ENCODE data around the gene ABHD11. TPM values are rescaled to one million over a fixed set of nuclear protein-coding genes. Genes with fewer than 3 reads are reported as not detected.
A peak's percentile ranks its signal among the peaks of the same experiment; 100 is the strongest.

ABHD11 gene
- total and polyA plus RNA-seq, 2 donors (not counting 1 experiment from before 2014, with no cell fraction given) = 6.5 to 7.1 TPM

- Histone ChIP-seq H3K9me3 (ENCODE audit: control insufficient read depth, insufficient read depth, low read depth, low read length) (no peaks in the 10 kb centered on the region), H2AFZ (ENCODE audit: low read length) (peak overlapping the region; percentile 83), H3K27me3 (ENCODE audit: control insufficient read depth, insufficient read depth, low read length) (no peaks in the 10 kb centered on the region), H3K9ac (ENCODE audit: insufficient read depth, low read length) (peak overlapping the region; percentile 74), H4K20me1 (ENCODE audit: control insufficient read depth, extremely low read depth, insufficient read depth, low read length) (no peaks in the 10 kb centered on the region), H3K27ac (ENCODE audit: insufficient read depth, low read length) (peak overlapping the region; percentile 88), H3K79me2 (ENCODE audit: control insufficient read depth, insufficient read depth, low read length) (peaks cover 7% of the 10 kb centered on the region), H3K36me3 (ENCODE audit: control insufficient read depth, insufficient read depth, low read length) (peaks cover 2% of the 10 kb centered on the region), H3K4me1 (ENCODE audit: control insufficient read depth, extremely low read depth, insufficient read depth, low read length) (peaks cover 8% of the 10 kb centered on the region), H3K4me2 (ENCODE audit: extremely low read depth, insufficient read depth, low read length) (peak overlapping the region; percentile 90), H3K4me3 (replicated peaks in 1 of 4; ENCODE audit: control extremely low read depth in 1 of 4, insufficient read depth in 1 of 4, low read depth in 3 of 4, low read length in 4 of 4) (peak overlapping the region; percentile 69 to 95 (median 87))
- peak; percentile 38 to 49 for DNase-seq (ENCODE audit: low read depth in 2 of 2)
- no peak for TF ChIP-seq EZH2 (IDR thresholded peaks at IDR 0.05; ENCODE audit: low read length, missing control alignments)
- no peak for TF ChIP-seq CTCF (conservative IDR thresholded peaks at IDR 0.05 in 1 of 2, IDR thresholded peaks at IDR 0.05 in 1 of 2; ENCODE audit: low read depth in 1 of 2, low read length in 2 of 2)
Measured at GRCh38 chr7:73738220-73738611, 386 bp downstream of the ABHD11 start.

- Histone ChIP-seq H3K4me1 (ENCODE audit: control insufficient read depth, extremely low read depth, insufficient read depth, low read length) (peaks cover 8% of the 10 kb centered on the region), H4K20me1 (ENCODE audit: control insufficient read depth, extremely low read depth, insufficient read depth, low read length) (no peaks in the 10 kb centered on the region), H3K36me3 (ENCODE audit: control insufficient read depth, insufficient read depth, low read length) (peaks cover 2% of the 10 kb centered on the region), H3K4me2 (ENCODE audit: extremely low read depth, insufficient read depth, low read length) (peak overlapping the region; percentile 49), H2AFZ (ENCODE audit: low read length) (no peak overlapping the region), H3K9ac (ENCODE audit: insufficient read depth, low read length) (no peak overlapping the region), H3K27ac (ENCODE audit: insufficient read depth, low read length) (no peak overlapping the region), H3K4me3 (replicated peaks in 1 of 4; ENCODE audit: control extremely low read depth in 1 of 4, insufficient read depth in 1 of 4, low read depth in 3 of 4, low read length in 4 of 4) (peak overlapping the region; percentile 69 to 95 (median 87)), H3K79me2 (ENCODE audit: control insufficient read depth, insufficient read depth, low read length) (peaks cover 7% of the 10 kb centered on the region), H3K27me3 (ENCODE audit: control insufficient read depth, insufficient read depth, low read length) (no peaks in the 10 kb centered on the region), H3K9me3 (ENCODE audit: control insufficient read depth, insufficient read depth, low read depth, low read length) (no peaks in the 10 kb centered on the region)
- no peak for DNase-seq (ENCODE audit: low read depth in 2 of 2)
- TF ChIP-seq EZH2 (IDR thresholded peaks at IDR 0.05; ENCODE audit: low read length, missing control alignments) = no peak
Measured at GRCh38 chr7:73737491-73738219, 947 bp downstream of the ABHD11 start.

GRCh38 chr7:73736885-73737284 lies 1.7 kb downstream of the ABHD11 start:
- Histone ChIP-seq H3K9ac (ENCODE audit: insufficient read depth, low read length) (no peak overlapping the region), H3K27me3 (ENCODE audit: control insufficient read depth, insufficient read depth, low read length) (no peaks in the 10 kb centered on the region), H3K4me1 (ENCODE audit: control insufficient read depth, extremely low read depth, insufficient read depth, low read length) (peaks cover 8% of the 10 kb centered on the region), H3K4me3 (replicated peaks in 1 of 4; ENCODE audit: control extremely low read depth in 1 of 4, insufficient read depth in 1 of 4, low read depth in 3 of 4, low read length in 4 of 4) (no peak overlapping the region), H3K4me2 (ENCODE audit: extremely low read depth, insufficient read depth, low read length) (no peak overlapping the region), H3K27ac (ENCODE audit: insufficient read depth, low read length) (no peak overlapping the region), H4K20me1 (ENCODE audit: control insufficient read depth, extremely low read depth, insufficient read depth, low read length) (no peaks in the 10 kb centered on the region), H3K79me2 (ENCODE audit: control insufficient read depth, insufficient read depth, low read length) (peaks cover 7% of the 10 kb centered on the region), H3K36me3 (ENCODE audit: control insufficient read depth, insufficient read depth, low read length) (peaks cover 2% of the 10 kb centered on the region), H2AFZ (ENCODE audit: low read length) (no peak overlapping the region), H3K9me3 (ENCODE audit: control insufficient read depth, insufficient read depth, low read depth, low read length) (no peaks in the 10 kb centered on the region)
- no peak for TF ChIP-seq EZH2 (IDR thresholded peaks at IDR 0.05; ENCODE audit: low read length, missing control alignments)
- TF ChIP-seq CTCF (conservative IDR thresholded peaks at IDR 0.05 in 1 of 2, IDR thresholded peaks at IDR 0.05 in 1 of 2; ENCODE audit: low read depth in 1 of 2, low read length in 2 of 2) = no peak
- no peak for DNase-seq (ENCODE audit: low read depth in 2 of 2)
